Kidney capillary endothelial cell (primary cell): ENCODE data around the gene COL4A2.
A peak's percentile ranks its signal among the peaks of the same experiment; 100 is the strongest.
"Not testable (repeated sequence)": the region's sequence is repeated elsewhere in the genome, so short reads cannot be mapped to it uniquely, and the experiment has no call there.

ENCODE experiments used
- DNase-seq: peaks from one replicate; pipeline ENCODE4 v3.0.0-alpha.2; 2018; ENCODE audit warnings: low spot score

The COL4A2 gene

DNA sequence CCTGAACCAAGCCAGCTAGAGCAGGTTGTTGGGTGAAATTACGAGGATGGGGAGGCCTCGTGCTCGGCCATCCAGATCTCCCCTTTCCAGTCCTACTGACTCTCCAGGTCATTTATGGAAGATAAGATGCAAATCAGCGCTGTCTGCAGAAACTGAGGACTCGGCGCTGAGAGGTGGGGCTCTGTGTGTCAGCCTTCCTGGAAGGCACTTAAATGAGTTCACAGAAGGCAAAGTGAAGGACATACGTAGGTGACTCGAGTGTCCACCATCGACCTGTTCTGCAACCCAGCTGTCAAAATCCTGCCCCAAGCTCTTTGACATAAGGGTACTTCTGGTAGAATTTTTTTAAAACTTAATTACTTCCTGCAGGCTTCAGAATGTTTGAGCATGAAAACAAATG is 168.0 kb downstream of the COL4A2 start:
- DNase-seq, result no peak

DNA sequence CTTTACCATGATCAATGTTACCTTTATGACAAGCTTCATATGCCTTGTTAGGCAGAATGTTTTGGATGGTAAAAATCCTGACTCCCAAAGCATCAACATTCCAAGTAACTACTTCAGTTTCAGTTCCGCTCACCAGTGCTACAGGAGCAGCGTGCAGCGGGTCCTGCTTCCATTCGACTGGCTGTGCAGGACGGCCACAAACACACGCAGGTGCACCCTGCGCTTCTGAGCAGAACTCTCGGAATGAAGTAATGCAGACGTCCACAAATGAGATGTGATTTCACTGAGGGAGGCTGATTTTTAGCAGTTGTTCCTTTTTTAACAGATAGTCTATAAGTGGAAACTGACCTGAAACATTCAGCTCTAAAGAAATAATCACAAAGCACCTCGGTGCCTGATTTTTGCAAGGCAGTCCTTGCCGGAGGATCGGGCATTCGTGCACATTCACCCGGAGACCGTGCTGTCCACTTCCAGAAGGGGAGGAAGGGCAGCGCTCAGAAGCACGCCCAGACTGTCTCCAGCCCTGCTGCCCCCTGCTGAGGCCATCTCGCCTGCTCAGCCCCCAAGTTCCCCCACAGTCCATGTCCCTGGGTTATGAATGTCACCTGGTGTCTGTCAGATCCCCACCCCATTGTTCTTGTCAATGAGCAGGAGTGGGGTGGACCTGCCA is 168.6 kb downstream of the COL4A2 start:
- no peak for DNase-seq

DNA sequence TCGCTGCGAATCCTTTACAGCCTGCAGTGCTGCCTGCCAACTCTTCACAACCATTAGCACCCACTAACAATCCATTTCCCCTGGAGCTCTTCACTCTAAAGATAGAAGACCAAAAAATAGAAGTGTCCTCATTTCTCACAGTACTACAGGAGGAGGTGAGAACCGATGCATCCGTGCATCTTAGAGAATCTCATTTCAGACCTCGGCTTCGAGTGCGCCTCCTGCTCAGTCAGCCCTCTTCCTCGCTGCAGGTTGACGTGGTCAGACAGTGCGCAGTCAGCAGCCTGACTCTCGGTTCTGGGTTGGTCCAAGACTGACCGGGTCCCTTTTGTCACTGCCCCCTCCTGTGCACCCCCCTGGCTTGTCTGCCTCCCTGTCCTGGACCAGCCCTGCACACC is 169.1 kb downstream of the COL4A2 start:
- DNase-seq, result no peak

DNA sequence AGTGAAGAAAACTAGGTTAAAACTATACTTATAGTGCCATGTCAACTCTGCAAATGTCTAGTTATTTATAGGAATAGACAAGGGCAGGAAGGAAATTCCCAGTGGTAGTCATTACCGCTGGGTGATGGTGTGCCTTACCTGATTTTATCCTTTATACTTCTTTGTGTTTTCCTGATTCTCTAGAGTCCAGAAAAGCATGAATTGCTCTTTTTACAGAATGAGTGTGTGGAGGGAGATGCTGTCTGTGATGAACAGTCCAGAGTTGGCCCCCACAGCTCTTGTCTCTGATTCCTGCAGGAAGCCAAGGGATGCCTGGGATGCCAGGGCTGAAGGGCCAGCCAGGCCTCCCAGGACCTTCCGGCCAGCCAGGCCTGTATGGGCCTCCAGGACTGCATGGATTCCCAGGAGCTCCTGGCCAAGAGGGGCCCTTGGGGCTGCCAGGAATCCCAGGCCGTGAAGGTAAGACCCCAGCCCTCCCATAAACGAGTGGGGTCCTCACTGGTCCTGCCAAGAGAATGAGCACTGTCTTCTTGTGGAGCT is 170.7 kb downstream of the COL4A2 start:
- peak; percentile 75 for DNase-seq

DNA sequence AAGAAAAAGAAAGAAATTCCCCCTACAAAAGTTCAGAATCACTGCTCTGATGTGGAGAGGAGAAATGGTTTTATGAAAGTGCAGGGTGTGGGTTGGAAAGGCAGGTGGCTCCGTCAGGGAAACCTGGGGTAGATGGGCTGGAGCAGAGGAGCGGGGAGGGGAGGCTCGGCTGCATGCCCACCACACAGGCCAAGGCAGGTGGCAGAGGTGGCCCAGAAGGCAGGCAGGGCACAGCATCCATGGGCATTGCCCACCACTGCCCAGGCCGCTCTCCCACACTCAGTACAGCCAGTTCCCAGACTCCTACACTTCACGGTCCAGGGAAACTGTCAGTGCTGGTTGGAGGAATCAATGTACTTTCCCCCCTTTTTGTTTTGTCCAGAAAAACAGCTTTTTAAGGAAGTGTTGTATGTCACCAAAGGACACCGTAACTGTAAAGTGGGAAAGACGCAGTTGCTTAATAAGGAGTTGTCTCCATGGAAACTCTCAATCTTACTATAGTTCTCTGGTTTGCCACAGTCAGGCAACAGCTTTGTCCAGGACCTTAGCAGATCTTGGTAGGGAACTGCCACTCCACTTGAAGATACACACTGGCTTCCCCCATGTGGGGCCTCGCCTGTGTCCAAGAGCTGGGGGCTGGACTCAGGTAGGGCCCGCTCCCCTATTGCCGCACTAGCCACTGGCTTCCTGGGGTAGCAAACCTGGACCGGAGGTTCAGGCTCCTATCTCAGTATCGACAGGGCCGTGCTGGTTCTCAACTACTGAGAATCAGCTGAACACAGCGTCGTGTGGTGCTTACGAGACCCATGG is 171.5 kb downstream of the COL4A2 start:
- no peak for DNase-seq

DNA sequence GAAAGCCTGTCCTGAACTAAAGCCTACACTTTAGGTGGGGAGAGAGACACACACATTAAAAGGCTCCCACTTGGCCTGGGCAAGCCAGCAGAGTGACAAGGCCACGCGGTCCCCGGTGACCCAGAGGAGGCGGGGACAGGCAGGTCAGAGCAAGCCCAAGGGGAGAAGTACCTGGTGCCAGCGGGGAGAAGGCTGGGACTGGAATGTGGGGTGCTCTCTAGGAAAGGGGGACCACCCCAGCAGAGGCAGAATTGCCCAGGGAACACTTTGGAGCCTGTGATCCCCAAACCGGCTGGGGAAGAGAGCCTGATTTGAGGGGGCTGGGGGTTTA is 172.1 kb downstream of the COL4A2 start:
- DNase-seq, result no peak

DNA sequence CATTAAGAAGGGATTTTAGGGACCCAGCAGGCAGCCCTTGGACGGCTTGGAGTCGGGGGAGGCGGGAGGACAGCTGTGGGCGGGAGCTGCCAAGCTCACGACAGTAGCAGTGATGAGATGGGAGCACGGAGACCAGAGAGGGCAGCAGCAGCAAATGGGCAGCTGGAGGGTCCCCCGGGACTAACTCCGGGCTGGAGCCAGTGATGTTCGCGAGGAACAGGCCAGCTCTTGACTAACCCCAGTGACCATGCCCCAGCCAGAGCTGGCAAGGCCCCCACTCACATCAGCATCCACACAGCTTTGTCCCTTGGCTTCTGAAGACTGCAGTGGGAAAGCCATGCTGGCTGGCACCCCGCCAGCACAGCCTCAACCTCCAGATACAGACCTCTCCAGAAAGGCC is 172.6 kb downstream of the COL4A2 start:
- no peak for DNase-seq

DNA sequence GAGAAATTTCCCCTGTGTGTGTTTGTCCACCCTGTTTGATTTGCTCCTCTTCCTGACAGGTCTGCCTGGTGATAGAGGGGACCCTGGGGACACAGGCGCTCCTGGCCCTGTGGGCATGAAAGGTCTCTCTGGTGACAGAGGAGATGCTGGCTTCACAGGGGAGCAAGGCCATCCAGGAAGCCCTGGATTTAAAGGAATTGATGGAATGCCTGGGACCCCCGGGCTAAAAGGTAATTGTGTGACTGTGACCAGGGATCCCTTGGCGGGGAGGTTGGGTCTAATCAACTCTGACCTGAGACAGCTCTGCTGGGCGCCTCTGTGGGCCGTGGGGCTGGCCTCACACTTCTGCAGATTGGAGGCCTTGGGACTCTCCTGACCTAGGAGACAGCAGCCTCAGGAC is 173.1 kb downstream of the COL4A2 start:
- DNase-seq, result no peak

DNA sequence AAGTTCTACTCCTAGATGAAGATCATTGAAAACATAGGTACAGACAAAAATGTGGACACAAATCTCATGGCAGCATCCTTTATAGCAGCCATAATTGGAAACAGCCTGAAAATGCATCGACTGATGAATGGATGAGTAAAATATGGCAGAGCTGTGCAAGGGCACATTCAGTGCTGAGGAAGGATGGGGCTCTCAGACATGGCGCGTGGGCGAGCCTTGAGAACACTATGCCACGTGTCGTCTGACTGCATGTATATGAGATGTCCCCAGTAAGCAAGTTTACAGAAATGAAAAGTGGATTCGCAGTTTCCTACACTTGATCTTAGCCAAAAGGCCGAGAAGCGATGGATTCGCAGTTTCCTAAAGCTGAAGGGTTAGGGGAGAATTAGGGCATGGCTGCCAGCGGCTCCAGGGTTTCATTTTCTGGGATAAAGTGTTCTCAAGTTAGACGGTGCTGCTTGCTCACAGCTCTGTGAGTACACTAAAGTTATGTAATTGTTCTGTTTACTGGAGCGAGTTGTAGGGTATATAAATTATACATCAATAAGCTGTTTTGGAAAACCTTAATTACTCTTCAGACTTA is 176.4 kb downstream of the COL4A2 start:
- no peak for DNase-seq

DNA sequence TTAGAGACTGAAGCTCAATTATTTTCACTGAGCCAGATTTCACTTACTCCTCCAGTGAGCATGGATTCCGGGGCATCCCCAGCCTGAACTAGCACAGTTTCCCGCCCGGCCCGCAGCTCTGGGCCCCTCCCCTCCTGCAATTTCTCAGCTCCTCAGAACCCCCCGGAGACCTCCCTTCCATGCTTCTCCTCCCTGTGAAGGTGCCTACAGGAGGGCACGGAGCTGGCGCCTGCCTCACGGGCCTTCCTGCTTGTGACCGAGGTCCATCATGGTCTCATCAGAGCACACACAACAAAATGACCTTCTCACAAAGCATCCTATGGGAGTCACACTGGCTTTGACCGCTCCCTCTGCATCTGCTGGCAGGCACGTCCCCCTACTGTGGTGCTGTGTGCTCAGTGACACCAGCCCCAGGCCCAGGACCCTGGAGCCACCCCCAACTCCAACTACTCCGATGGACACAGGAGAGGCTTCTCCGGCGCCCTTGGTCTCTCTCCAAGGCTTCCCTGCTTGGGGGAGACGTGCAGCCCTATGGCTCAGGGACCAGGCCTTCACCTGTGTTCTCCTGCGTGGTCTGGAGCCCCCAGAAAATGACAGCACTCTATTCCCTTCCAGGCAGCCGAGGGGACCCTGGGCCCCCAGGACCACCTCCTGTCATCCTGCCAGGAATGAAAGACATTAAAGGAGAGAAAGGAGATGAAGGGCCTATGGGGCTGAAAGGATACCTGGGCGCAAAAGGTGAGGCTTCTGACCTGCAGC is 177.4 kb downstream of the COL4A2 start:
- DNase-seq, result no peak

DNA sequence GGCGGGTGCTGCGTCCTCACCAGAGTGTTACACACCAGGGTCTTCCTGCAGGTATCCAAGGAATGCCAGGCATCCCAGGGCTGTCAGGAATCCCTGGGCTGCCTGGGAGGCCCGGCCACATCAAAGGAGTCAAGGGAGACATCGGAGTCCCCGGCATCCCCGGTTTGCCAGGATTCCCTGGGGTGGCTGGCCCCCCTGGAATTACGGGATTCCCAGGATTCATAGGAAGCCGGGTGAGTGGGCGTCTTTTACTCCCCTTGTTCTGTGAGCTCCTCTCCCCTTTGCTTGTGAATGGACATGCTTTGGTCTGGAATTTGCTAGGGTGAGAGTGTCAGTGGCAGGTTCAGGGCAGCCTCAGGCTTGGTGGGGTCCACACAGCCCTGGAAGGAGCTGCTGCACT is 178.5 kb downstream of the COL4A2 start:
- DNase-seq, result no peak

DNA sequence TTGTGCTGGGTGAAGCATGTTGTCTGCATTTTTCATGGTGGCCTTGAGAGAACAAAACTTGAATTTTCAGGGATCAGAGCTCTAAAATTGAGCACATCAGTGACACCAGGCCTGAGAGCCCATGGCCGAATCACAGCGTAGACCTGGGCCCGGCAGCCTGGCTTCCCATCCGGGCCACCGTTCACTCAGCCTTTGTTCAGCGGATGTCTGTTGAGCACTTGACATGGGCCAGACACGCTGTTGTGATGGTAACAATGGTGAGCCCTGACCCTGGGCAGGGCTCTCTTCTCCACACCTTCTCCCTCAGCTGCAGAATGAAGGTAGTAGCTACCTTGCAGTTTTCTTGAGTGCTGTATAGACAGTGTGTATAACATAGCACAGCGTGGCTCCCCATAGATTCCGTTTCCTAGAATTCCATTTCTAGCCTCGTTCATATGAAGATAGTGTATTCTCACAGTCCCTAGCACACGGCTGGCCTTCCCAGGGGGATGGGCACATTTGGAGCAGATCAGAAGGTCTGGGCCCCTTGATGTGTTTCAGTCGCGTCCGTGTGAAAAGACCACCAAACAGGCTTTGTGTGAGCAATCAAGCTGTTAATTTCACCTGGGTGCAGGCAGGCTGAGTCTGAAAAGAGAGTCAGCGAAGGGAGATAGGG is 179.1 kb downstream of the COL4A2 start:
- DNase-seq, result no peak

DNA sequence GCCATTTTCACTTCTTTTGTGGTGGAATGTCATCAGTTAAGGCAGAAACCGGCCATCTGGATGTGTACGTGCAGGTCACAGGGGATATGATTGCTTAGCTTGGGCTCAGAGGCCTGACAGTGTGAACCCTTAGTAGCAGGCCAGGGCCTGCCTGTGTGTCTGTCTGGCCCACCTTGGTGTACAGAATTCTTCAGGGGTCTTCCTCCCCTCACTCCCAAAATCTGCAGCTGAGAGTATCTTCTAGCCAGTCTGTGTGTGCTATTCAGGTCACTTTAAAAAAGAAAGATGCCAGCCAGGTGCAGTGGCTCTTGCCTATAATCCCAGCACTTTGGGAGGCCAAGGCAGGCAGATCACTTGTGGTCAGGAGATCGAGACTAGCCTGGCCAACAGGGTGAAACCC is 179.8 kb downstream of the COL4A2 start:
- not testable (repeated sequence) for DNase-seq

DNA sequence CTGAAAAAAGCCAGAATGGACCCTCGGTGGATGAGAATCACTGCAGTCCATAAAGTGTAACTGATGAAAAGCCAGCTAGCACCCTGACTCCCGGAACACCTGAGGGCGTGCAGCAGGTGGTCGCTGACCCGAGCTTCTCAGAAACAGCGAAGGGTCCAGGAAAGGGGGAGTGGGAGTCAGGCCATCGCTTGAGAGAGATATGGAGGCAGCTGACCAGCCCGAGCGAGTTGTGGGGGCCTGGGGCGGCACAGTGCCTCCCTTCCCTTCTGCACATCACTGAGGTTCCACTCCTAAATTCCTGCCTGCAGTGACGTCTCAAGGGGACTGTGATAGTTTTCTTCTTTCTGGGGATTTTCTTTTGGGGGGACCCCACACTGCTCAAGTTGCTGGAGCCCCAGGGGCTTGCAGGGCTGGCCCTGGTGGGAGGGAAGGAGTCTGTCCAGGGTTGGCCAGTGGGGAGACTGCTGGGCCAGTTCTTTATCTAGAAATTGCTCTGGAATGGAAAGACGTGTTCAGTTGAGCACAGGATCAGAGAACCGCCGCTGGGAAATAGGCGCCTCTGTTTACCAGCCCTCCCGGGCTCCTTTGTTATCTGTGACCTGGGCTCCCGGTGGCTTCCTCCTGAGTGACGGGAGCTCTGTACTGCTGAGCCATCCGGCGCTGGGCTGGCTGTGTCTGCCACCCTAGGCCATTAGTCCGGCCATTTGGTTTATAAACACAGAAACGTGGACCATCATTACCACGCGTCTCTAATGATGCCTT is 183.1 kb downstream of the COL4A2 start:
- DNase-seq, result no peak

DNA sequence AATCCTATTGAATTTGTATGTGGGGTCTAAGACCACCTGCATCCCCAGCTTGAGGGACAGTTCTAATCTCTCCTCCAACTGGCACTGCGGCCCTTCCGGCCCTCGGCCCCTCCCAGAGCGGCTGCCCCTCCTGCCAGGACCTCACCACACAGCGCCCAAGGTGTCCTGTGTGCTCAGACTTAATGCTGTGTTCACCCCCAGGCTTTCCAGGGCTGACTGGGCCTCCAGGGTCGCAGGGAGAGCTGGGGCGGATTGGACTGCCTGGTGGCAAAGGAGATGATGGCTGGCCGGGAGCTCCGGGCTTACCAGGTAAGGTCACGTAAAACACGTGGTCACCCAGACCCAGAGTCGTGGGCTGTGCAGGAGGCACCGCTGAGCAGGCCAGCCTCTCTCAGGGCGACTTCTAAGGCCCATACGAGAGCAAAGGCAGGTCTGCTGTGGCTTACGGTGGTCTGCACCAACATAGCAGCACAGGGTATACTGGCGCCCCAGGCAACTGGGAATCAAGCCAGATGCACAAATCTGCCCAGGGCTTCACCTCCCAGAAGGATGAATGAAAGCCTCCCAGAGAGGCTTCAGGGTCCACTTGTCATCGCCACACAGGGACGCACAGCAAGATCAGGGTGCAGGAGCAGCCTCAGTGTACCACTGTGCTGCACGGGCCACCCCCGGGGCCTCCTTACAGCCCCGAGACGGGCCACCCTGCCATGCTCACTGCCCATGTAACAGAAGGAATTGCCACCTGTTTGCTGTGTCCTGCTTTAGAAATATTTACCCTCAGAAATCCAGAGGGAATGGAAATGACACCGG is 185.0 kb downstream of the COL4A2 start:
- no peak for DNase-seq

DNA sequence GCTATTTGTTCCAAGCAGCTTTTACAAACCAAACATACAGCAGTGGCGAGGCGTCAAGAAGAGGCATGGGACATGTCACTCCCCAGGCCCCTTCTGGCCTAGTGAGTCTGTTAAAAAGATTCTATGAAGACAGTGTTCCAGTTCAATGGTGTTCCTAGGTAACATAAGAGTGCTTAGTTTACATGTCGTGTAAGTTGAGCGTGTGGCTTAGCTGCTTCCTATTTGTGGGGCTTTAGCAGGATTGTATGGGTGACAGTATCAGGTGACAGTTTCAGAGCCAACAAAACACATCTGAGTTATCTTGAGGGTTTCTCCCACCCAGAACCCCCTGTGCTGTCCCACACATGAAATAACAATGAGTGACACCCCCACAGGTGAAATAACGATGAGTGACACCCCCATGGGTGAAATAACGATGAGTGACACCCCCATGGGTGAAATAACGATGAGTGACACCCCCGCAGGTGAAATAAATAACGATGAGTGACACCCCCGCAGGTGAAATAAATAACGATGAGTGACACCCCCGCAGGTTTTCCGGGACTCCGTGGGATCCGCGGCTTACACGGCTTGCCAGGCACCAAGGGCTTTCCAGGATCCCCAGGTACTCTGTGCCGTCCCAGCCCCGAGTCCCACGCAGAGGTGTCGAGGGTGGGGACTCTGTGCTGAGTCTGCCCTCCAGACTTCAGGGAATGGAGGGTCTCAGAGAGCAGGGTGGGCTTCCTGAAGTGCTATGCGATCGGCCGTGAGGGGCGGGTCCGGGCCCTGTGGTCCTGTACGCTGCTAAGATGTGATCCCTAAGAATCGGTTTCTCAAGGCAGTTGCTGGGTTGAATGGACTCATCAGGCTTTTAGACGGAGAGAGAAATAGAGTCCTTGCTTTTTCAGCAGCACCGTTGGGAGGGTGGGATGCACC is 185.9 kb downstream of the COL4A2 start:
- DNase-seq, result no peak

DNA sequence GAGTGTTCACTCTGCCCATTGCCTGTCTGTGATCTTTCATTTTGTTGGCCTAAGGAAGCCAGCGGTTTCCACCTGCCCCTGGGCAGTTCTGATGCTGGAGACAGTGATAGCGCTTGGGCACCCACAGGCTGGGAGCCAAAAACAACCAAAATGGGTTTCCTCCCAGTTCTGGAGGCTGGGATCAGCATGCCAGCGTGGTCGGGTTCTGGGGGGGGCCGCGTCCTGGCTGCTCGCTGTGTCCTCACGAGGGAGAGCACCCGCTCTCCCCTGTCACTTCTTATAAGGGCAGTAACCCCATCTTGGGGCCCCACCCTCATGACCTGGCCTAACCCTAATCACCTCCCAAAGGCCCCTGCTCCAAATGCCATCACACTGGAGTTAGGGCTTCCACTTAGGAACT is 186.5 kb downstream of the COL4A2 start:
- no peak for DNase-seq

DNA sequence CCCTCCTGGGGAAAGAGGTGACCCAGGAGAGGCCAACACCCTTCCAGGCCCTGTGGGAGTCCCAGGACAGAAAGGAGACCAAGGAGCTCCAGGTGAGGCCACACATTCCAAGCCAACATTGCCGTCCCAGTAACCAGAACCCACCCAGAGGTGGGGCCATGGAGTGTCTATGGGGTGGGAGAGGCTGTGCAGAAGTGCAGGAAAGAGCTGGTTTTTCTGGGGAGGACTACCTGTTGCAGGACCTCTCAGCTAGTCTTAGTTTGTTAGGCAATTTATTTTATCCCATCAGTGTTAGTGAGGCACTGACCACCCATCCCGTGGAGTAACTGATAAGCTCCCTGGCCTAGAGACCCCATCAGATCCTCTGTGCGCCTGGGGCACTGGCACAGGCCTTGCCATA is 188.3 kb downstream of the COL4A2 start:
- DNase-seq, result no peak

DNA sequence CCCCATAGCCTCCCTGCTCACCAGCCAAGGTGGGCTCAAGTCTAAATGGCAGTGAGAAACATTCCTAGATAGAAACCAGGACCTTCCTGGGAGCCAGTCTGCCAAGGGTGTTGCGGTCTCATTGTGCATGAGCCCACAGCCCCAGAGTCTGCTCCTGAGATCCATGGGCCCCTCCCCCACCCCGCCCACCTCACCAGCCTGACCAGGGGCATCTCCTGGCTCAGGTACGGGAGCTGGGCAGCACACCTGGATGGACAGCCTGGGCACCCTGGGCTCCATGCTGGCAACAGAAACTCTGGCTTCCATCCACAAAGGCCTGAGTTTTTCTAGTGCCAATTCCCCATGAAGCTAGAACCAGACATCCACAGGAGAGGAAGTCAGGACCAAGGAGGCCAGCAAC is 188.8 kb downstream of the COL4A2 start:
- DNase-seq, result no peak
